GM21528 (cell line): ENCODE results near the gene CANX.
"Not testable (repeated sequence)": the region's sequence is repeated elsewhere in the genome, so short reads cannot be mapped to it uniquely, and the experiment has no call there.

ENCODE experiments used
- ATAC-seq: cut with Tn5 transposase; IDR thresholded peaks from one replicate; pipeline ENCODE4 v1.9.1; 2021; ENCODE audit warnings: mild to moderate bottlenecking, moderate library complexity; ENCODE audit not compliant: unreplicated experiment, low FRiP score

The CANX gene

GRCh38 chr5:179697993-179698934 is 503 bp upstream of the CANX start:
- ATAC-seq: peak; percentile 92

DNA sequence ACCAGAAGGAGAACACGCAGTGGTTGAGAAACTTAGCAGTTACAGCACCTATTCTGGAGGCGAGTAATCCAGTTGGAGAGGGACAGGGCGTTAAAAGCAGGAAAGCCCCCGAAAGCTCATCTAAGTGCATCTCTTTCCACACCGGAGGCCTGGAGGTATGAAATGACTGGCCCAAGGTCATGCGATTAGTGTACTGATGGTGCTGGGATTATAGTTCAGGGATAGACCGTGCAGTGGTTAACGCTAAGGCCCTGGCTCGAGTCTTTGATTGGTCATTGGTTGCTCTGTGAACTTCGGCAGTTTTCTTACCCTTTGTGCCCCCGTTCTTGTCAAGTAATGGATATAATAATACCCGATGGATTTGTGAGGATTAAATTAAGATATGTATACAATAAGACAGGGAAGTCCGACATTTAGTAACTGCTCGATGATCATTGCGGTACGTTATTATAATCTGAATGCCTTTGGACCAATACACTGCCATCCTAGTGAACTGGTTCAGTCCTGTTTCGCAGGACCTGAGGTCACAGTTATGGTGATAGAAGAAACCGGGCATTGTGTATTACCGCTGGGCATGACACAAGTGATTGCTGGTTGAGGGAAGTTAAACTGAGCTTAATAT is 960 bp downstream of the CANX start:
- no peak for ATAC-seq

DNA sequence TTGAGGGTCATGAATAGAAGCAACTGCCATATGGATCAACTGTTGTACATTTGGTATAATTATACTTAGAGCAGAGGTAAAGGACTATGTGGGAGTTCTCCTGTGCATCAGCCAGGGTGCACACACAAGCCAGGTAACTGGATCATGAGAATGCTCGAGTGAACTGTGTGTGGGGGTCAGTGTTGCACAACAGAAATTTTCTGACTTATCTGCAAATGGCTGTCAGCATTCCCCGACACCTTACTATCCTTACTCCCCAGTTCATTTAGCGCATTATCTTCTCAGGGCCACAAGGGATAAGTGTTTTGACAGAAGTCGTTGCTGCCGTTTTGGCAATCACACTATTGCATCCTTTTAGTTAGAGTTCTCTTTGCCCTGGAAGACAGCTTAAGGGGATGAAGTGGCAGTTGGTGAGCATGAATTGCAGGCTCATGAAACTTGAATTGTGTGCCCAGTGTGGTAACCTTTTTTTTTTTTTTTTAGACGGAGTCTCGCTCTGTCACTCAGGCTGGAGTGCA is 1.7 kb downstream of the CANX start:
- no peak for ATAC-seq

- no peak for ATAC-seq
These were observed 17.5 kb downstream of the CANX start for GRCh38 chr5:179716286-179716685.

DNA sequence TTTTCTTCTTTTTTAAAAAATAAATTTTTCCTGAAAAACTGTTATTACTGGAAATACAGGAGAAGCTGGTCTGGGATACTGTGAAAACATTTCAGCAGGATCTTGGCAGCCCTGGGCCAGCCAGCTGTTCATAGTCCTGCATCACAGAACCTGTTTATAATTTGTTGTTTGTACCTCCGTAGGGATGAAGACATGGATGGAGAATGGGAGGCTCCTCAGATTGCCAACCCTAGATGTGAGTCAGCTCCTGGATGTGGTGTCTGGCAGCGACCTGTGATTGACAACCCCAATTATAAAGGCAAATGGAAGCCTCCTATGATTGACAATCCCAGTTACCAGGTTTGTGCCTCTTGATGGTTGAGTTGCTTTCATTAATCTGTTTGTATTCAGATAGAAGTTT is 21.5 kb downstream of the CANX start:
- no peak for ATAC-seq

- no peak for ATAC-seq
These were observed 25.4 kb downstream of the CANX start for GRCh38 chr5:179724163-179724562.

GRCh38 chr5:179727106-179727505 is 28.3 kb downstream of the CANX start:
- ATAC-seq: no peak

GRCh38 chr5:179729303-179729702 is 30.5 kb downstream of the CANX start:
- ATAC-seq: no peak

DNA sequence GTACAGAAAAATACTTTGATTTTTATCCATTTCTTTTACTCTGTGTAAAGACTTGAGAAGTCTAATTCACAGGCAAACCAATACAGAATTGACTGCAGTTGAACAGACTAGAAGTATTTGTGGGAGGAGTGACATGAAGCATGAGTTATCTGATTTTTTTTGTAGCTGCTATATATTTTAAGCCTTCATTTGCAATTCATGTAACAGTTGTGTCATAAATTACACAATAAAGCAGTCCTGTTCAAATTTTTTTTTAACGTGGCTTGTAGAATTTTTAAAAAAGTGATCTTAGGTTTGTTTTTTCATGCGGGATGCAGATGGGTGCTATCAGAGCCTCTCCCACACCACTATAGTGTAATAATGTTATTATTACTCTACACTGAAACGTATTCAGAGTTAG is 31.0 kb downstream of the CANX start:
- ATAC-seq: no peak

GRCh38 chr5:179730356-179730755 is 31.6 kb downstream of the CANX start:
- ATAC-seq: no peak

- ATAC-seq: no peak
These were observed 32.1 kb downstream of the CANX start for GRCh38 chr5:179730852-179731251.

DNA sequence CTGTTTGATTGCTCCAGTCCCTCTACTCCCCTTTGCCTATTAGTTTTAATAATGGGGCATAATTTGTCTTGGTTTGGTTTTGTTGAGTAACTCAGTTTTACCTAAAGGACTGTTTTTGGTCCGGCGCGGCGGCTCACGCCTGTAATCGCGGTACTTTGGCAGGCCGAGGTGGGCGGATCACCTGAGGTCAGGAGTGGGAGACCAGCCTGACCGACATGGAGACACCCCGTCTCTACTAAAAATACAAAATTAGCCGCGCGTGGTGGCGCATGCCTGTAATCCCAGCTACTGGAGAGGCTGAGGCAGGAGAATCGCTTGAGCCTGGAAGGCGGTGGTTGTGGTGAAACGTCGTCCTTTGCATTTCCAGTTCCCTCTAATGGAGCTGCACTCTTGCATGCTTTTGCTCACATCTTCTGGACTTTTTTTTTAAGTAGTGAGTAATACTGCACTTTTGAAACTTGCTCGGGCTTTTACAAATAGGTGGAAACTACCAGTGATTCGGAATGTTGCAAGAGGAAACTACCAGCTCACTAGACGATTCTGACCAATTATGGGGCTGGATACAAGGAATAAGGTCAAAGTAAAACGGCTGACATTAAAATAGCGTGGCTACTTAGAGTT is 33.1 kb downstream of the CANX start:
- ATAC-seq: peak; percentile 13

DNA sequence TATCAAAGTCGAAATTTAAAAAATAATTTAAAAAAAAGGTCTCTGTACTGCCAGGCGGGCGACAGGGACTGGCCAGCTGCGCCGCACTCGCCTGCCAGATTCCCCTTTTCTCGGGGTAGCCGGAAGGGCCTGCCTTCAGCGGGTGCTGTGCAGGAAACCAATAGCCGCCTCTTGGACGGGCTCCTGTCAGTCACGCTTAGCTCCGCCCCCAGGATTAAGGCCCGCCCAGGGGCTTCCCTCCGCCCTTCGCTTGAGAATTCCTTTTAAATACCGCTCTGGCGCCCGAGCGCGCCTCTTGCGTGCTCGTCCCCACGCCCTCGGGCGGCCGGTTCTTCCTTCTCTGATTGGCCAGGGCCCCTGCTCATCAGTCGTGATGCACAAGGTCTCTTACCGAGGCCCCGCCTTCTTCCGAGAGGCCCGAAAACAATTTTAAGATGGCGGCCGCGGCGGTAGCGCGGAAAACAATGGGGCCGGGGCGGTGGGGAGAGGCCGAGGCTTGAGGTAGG is 33.7 kb downstream of the CANX start, which contains the start of gene MAML1:
MAML1 (plus strand) TSS at position 411 of the 506 bp plus-strand sequence. CDS start 291 bp downstream, outside the sequence.
- ATAC-seq: peak; percentile 95

- ATAC-seq: peak; percentile 35
These were observed 34.4 kb downstream of the CANX start for GRCh38 chr5:179732918-179733771.

GRCh38 chr5:179733772-179734126 is 35.0 kb downstream of the CANX start:
- no peak for ATAC-seq

GRCh38 chr5:179734536-179735164 is 35.9 kb downstream of the CANX start:
- ATAC-seq: no peak

- no peak for ATAC-seq
These were observed 40.0 kb downstream of the CANX start for GRCh38 chr5:179738742-179739141.

- not testable (repeated sequence) for ATAC-seq
These were observed 45.3 kb downstream of the CANX start for GRCh38 chr5:179744106-179744505.

GRCh38 chr5:179746872-179747271 is 48.1 kb downstream of the CANX start:
- ATAC-seq: no peak

DNA sequence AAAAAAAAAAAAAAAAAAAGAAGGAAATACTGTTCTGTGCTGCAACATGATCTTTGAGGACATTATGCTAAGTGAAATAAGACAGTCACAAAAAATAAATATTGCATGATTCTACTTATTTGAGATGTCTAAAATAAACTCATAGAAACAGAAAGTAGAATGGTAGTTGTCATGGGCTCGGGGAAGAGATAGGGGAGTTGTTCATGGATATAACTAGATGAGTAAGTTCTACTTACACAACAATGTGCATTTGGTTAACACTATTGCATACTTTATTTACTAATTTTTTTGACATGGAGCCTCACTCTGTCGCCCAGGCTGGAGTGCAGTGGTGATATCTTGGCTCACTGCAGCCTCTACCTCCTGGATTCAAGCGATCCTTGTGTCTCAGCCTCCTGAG is 49.0 kb downstream of the CANX start:
- no peak for ATAC-seq
